ENCODE data around the gene CXorf65.

The CXorf65 gene

DNA sequence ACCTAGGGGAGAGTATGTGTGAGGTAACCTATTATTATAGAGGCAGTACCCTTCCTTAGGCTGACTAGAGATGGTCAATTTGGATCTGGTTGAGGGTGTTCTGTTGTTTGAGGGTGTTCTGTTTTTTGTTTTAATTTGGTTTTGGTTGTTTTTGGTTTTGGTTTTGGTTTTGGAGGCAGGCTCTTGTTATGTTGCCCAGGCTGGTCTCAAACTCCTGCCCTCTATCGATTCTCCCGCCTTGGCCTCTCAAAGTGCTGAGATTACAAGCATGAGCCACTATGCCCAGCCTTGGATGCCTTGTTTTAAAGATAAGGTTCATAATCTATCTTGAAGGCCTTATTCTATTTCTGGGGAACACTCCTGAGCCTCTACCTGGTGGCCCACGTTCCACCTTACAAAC lies 912 bp downstream of the CXorf65 start:
- no peak for DNase-seq

DNA sequence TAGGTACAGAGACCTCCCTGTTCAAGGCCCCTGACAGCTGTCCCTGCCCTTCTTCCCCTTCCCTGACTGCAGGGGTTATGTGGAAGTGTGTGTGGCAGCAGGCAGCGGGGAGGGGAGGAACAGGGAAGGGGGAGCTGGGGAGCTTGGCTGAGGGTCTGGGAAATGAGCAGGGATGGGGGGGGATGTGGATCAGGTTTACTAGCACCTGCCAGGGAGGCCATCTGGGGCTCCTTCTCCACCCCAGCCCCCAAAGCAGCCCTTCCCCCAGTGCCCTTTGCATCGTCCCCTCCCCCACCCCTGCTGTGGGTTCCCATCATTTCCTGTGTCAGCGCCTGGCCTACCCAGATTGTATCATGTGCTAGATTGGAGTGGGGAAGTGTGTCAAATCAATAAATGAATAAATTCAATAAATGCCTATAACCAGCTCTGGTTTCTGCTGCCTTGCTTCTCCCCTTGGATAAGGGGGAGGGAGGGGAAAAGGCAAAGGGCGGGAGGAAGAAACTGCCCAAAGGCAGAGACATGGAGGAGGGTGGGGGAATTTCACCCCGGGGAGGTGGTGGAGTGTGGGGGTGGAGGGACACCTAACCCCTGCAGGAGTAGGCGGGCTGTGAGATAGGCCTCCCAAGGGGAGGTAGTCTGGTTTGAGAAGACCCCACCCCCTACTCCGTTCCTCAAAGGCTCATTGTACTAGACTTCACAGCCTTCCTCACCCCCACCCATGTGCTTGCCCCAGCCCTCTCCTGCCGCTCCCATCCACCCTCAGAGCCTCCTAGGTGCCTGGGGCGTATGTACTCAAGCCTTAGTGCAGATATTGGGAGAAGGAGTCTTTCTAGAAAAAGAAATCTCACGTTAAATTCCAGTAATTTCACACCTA lies 3.2 kb downstream of the CXorf65 start:
- no peak for DNase-seq

GRCh38 chrX:71102292-71102691 lies 4.2 kb downstream of the CXorf65 start:
- no peak for DNase-seq

- no peak for DNase-seq
Observed at GRCh38 chrX:71100581-71101505, 5.7 kb downstream of the CXorf65 start.

DNA sequence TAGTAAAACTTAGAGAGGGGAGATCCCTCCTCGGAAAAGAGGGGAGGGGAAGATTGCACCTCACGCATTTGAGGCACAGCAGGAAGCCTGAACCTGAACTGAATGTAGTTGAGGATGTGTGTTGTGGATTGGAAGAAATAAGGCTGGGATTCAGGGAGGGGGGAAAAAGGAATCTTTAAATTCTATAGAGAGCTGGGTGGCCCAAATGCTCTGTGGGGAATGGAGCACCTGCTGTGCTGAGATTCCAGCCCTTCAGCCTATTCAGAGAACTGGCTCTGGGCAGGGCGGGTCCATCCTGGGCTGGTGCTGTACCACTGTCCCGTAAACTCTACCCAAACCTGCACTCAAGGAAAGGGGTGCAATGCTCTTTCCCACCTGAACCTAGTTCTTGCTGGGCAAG lies 6.8 kb downstream of the CXorf65 start:
- no peak for DNase-seq

DNA sequence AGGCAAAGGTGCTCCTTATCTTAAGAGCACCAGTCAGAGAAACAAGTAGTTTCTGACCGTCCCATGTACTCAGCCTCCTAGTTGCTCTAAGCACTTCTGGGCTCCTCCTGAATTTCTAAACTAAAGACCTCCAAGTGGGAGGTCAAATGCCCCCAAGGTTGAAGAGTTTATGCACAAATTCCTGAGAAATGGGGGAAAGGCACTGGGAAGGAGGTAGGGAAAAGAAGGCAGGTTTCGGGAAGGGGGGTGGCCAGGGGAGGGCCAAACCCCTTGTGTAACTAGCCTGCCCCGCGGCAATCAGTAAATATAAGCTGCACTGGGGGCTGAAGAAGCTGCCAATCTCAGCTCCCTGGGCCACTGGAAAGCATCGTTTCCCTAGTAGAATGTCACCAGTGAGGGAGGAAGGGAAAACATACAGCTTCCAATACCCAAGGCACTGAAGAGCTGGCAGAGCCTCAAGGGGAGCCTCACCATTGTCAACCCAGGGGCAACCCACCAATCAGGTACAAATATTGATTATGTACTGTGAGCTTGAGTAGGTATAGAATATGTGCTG lies 7.5 kb downstream of the CXorf65 start:
- no peak for DNase-seq

GRCh38 chrX:71098302-71098701 lies 8.2 kb downstream of the CXorf65 start:
- no peak for DNase-seq

DNA sequence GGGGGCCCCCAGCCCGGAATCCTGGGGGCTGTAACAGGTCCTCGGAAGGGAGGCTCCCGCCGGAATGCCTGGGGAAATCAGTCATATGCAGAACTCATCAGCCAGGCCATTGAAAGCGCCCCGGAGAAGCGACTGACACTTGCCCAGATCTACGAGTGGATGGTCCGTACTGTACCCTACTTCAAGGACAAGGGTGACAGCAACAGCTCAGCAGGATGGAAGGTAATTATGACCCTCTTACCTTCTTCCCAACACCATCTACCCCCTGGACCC lies 9.8 kb downstream of the CXorf65 start:
- no peak for DNase-seq

GRCh38 chrX:71095981-71096759 lies 10.4 kb downstream of the CXorf65 start:
- DNase-seq: no peak

- DNase-seq: peak; percentile 28 to 65
Observed at GRCh38 chrX:71095555-71095980, 11.0 kb downstream of the CXorf65 start, which contains the start of gene FOXO4. FOXO4 (plus strand) TSS chrX:71095851; CDS start chrX:71096529, 678 bp downstream.

- no peak for DNase-seq
Observed at GRCh38 chrX:71095033-71095432, 11.5 kb downstream of the CXorf65 start.

DNA sequence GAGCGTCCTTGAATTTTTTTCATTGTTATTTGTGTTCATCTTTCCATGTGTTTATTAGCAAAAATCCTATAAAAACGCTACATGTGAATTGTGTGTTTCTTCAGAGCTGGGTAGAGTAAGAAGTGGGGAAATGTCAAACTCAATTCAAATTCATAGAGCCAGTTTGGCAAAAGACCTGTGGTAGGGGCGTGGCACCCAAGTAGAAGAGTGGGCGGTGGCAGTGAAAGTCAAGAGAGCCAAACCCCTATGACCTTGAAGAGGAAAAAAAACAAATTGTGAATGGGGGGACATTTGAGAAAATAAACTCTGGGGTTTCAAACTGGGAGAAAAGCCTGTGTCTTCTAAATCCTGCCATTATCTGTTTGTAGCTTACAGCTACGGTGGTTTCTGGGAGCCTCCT lies 15.3 kb downstream of the CXorf65 start:
- DNase-seq: no peak

GRCh38 chrX:71085900-71086299 lies 20.6 kb downstream of the CXorf65 start:
- DNase-seq: no peak

- no peak for DNase-seq
Observed at GRCh38 chrX:71082822-71083221, 23.7 kb downstream of the CXorf65 start.

DNA sequence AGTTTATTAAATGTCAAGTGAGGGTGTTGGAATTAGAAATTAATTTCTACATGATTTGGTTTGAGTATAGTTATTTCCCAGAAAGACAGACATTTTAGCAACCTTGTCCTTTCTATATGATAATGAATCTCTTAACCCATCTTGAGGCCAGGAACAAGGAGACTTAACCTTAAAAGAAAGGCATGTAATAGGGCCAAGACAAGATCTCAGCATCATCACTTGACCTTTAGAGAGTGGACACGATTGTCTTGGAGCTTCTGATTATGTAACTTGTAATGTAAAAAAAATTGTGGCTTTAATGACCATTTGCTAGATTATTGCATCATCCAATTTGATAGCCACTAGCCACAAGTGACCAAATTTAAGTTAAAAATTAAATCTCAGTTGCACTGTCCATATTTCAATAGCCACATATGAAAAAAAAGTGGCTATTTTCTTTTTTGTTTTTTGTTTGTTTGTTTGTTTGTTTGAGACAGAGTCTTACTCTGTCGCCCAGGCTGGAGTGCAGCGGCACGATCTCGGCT lies 24.4 kb downstream of the CXorf65 start:
- DNase-seq: no peak

GRCh38 chrX:71081330-71082123 lies 25.0 kb downstream of the CXorf65 start:
- DNase-seq: no peak

- no peak for DNase-seq
Observed at GRCh38 chrX:71070531-71070930, 36.0 kb downstream of the CXorf65 start.

GRCh38 chrX:71068044-71068918 lies 38.3 kb downstream of the CXorf65 start, which contains the start of gene SNX12:
SNX12 (minus strand) TSS chrX:71068334; CDS start chrX:71068306, 28 bp downstream.
- peak; percentile 81 to 85 for DNase-seq

GRCh38 chrX:71067712-71068043 lies 38.9 kb downstream of the CXorf65 start:
- no peak for DNase-seq

DNA sequence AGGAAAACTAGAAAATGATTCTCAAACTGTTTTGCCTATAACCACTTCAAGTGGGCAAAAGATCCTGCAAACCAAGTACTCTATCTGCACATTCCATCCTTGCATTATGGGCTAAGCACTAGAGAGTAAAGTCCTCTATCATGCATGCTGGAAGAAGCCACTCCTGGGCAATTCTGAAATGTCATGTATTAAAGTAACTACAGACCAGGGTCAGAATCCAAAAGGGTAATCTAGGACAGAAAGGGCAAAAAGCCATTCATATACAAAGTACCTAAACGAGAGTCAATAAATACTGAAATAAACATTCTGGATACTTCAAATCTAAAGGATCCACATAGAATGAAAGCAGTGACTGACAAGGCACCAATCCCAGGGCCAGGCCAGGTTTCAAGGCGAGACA lies 39.5 kb downstream of the CXorf65 start:
- no peak for DNase-seq

DNA sequence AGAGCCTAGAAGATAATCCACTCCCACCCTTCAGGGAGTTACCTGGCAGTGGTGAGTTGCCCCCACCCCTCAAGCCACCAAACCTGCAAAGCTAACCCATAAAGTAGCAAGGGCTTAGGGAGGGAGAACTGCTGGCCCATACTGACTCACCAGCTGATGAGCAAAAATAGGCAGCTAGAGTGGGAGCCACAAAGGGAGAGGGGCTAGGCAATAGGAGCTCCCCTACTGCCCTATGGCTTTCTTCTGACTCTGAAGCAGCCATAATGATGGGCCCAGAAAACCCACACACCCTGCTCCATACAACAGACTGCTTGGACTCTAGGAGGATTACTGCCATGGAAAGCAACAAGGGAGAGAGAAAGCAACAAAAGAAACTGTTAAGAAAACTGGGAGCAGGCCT lies 46.4 kb downstream of the CXorf65 start:
- DNase-seq: no peak
